Lower leg skin (tissue), 3 donors: Measurements from ENCODE around the gene CHN2.

Source experiments
- CTCF ChIP-seq, 3 donors: fragments of 450-650 bp; IDR thresholded peaks; one replicate each; pipeline ENCODE4 v1.5.1; 2016; ENCODE audit warnings: antibody characterized with exemption in 3 of 3, mild to moderate bottlenecking in 3 of 3, moderate library complexity in 2 of 3
- POLR2A ChIP-seq, 2 donors: fragments of 450-650 bp; IDR thresholded peaks; one replicate each; pipeline ENCODE4 v1.6.1; 2016 to 2017; ENCODE audit warnings: antibody characterized with exemption in 2 of 2, mild to moderate bottlenecking in 1 of 2, moderate library complexity in 1 of 2

DNA sequence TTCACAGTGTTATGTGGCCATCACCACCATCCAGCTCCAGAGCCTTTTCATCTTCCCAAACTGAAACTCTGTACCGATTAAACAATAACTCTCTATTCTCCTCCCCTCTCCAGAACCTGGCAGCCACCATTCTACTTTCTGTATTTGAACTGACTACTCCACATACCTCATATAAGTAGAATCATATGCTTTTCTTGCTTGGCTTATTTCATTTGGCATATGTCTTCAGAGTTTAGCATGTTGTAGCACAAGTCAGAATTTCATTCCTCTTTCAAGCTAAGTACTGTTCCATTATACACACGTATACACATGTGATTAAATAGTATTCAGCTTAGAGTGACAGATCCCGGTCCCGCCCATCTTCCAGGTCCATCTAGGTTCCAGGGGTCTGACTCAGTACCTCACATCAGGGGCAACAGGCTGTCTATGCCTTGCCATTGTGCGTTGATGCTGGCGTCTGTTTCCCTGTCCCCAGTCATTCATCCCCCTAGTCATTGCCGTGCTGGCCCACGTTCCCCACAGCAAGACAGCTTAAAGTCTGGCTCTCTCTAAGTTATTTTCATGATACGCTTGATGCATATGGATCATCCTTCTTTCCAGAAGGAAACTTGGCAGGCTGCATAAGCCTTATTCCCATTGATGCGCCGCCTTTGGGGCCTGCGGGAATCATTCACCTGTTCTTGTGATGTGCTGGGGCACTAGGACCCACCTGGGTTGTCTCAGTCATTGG lies 108.3 kb downstream of the CHN2 start:
- TF ChIP-seq CTCF (IDR thresholded peaks at IDR 0.05) (no peak), POLR2A (IDR thresholded peaks at IDR 0.05) (no peak)
